ENCODE results near the gene AOC3. TPM values are rescaled to one million over a fixed set of nuclear protein-coding genes. Genes with fewer than 3 reads are reported as not detected.

The AOC3 gene
- total and polyA plus RNA-seq, 2 of the 13 experiments (the other 11 are each of a cell fraction or from before 2014, with no cell fraction given), result 8.7 to 51.7 TPM

DNA sequence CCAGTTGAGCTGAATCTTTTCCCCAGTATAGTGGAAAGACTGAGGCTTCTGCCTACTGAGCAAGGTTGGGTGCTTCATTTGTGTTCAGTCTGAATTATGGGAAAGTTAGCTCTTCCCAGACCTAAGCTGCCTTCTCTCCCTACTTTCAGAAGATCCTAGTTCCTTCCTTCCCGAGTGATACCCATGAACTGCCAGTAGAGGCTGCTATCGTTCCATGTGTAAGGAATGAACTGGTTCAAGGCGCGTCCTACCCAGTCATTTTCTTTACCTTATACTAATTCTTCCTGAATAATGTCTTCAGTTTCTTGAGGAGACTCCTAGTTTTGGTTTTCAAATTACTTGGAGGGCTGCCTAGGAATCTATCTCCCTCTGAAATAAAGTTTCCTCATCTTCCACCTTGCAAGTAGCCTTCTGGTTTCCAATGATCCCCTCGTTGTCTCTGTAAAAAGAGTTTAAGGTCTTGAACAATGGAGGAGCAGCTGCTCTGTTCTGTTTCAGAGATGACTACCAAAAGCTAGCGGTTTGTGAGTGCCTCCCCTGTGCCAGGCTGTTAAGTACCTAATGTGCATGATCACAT is 7.6 kb upstream of the AOC3 start:
- no peak overlapping the region for H2AFZ ChIP-seq (ENCODE audit: low read length)
- no peak overlapping the region for H3K27ac ChIP-seq (ENCODE audit: extremely low read length, insufficient read depth, low read length)
- no peak overlapping the region for H3K9ac ChIP-seq (ENCODE audit: insufficient read depth, low read depth, low read length)
- no peak overlapping the region for H3K4me3 ChIP-seq (replicated peaks in 1 of 3; ENCODE audit: insufficient read depth in 1 of 3, low read depth in 2 of 3, low read length in 3 of 3)
- H3K4me2 ChIP-seq (ENCODE audit: low read depth, low read length), result no peak overlapping the region
- POLR2A ChIA-PET, result interaction anchor here (0.8 to 5.0 kb wide), 7 partner anchors 10 to 155 kb away, joined by 3 to 39 read pairs (median 8); partner anchors contain the start of genes BECN1, PSME3 and RPL27
- in situ Hi-C loops (cut with HindIII; ENCODE audit: extremely low pct_ligation_motif_present, low pct_unique_long_range_greater_than_20kb) (loop anchor here (5.0 to 10.0 kb wide), 2 partner anchors 84 to 141 kb away; partner anchors contain the start of genes PTGES3L and RUNDC1), intact Hi-C loops (cut with micrococcal nuclease; ENCODE audit: unreplicated experiment) (loop anchor here (1.0 to 5.0 kb wide), 3 partner anchors 86 to 139 kb away; partner anchors contain the start of genes PTGES3L and RUNDC1)
- WGBS (ENCODE audit: low lambda C conversion rate), result 62% methylated on average over 6 of the region's 6 CpGs
- H3K27me3 ChIP-seq (ENCODE audit: control insufficient read depth in 1 of 2, insufficient read depth in 2 of 2, low read length in 2 of 2), result no peaks in the 10 kb centered on the region
- FAIRE-seq, result peak; percentile 89
- CTCF ChIA-PET (ENCODE audit: low intra/inter-chr PET ratio, low total read pairs), result interaction anchor here (1.5 to 3.6 kb wide), 5 partner anchors 86 to 155 kb away, joined by 5 to 68 read pairs (median 6); partner anchors contain the start of gene RPL27
- no TSS peak for BruUV-seq (replicated peaks)
- DNase-seq (ENCODE audit: low spot score), result peak; percentile 73
- H3K9me3 ChIP-seq (ENCODE audit: low read length), result no peaks in the 10 kb centered on the region
- peaks cover 42 to 66% of the 10 kb centered on the region in 2 experiments for H3K36me3 ChIP-seq (replicated peaks in 1 of 2; ENCODE audit: control insufficient read depth in 1 of 2, insufficient read depth in 2 of 2, low read length in 2 of 2)
- H3K79me2 ChIP-seq (ENCODE audit: insufficient read depth, low read length), result no peaks in the 10 kb centered on the region
- peaks cover 11% of the 10 kb centered on the region; the same call in 1 of the 2 replicates for H3K4me1 ChIP-seq (ENCODE audit: insufficient read depth, low read length)
- peak; percentile 71 for ATAC-seq
- H4K20me1 ChIP-seq (ENCODE audit: insufficient read depth, low read length), result no peaks in the 10 kb centered on the region
- TF ChIP-seq, protein P1, sequence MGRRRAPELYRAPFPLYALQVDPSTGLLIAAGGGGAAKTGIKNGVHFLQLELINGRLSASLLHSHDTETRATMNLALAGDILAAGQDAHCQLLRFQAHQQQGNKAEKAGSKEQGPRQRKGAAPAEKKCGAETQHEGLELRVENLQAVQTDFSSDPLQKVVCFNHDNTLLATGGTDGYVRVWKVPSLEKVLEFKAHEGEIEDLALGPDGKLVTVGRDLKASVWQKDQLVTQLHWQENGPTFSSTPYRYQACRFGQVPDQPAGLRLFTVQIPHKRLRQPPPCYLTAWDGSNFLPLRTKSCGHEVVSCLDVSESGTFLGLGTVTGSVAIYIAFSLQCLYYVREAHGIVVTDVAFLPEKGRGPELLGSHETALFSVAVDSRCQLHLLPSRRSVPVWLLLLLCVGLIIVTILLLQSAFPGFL (CRISPR knock-in tag; IDR thresholded peaks at IDR 0.05), result no peak
- TF ChIP-seq RAD21 (CRISPR knock-in tag; IDR thresholded peaks at IDR 0.05) (peak; percentile 97), ATF2 (CRISPR knock-in tag; IDR thresholded peaks at IDR 0.05) (0 out of 2 replicates have a peak, but pooled peaks have one; percentile 58), MIXL1 (CRISPR knock-in tag; IDR thresholded peaks at IDR 0.05) (peak; percentile 67; the same call in 1 of the 2 replicates), LCORL (IDR thresholded peaks at IDR 0.05) (no peak), LCORL (CRISPR knock-in tag; IDR thresholded peaks at IDR 0.05) (0 out of 2 replicates have a peak, but pooled peaks have one; percentile 34), HMGXB3 (CRISPR knock-in tag; IDR thresholded peaks at IDR 0.05; ENCODE audit: borderline replicate concordance) (no peak), ERF (CRISPR knock-in tag; IDR thresholded peaks at IDR 0.05) (0 out of 2 replicates have a peak, but pooled peaks have one; percentile 46), NFKBIZ (CRISPR knock-in tag; IDR thresholded peaks at IDR 0.05) (no peak), TSC22D2 (CRISPR knock-in tag; IDR thresholded peaks at IDR 0.05; ENCODE audit: borderline replicate concordance) (peak; percentile 63; the same call in 1 of the 2 replicates), SP1 (IDR thresholded peaks at IDR 0.05) (no peak), SP1 (CRISPR knock-in tag; IDR thresholded peaks at IDR 0.05) (0 out of 2 replicates have a peak, but pooled peaks have one; percentile 10), IRF2 (CRISPR knock-in tag; IDR thresholded peaks at IDR 0.05) (peak; percentile 78), MXD4 (CRISPR knock-in tag; IDR thresholded peaks at IDR 0.05) (0 out of 2 replicates have a peak, but pooled peaks have one; percentile 29), SNAI1 (CRISPR knock-in tag; IDR thresholded peaks at IDR 0.05; ENCODE audit: borderline replicate concordance) (no peak), ZNF17 (CRISPR knock-in tag; IDR thresholded peaks at IDR 0.05) (no peak), SMAD3 (CRISPR knock-in tag; IDR thresholded peaks at IDR 0.05) (peak; percentile 47; the same call in 1 of the 2 replicates)
- TF ChIP-seq, protein P2, sequence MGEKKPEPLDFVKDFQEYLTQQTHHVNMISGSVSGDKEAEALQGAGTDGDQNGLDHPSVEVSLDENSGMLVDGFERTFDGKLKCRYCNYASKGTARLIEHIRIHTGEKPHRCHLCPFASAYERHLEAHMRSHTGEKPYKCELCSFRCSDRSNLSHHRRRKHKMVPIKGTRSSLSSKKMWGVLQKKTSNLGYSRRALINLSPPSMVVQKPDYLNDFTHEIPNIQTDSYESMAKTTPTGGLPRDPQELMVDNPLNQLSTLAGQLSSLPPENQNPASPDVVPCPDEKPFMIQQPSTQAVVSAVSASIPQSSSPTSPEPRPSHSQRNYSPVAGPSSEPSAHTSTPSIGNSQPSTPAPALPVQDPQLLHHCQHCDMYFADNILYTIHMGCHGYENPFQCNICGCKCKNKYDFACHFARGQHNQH (CRISPR knock-in tag; IDR thresholded peaks at IDR 0.05), result peak; percentile 62; the same call in 1 of the 2 replicates

All from HepG2 (cell line).